GM10266 (cell line): ENCODE data around the gene TRPV5.

Experiments
- DNase-seq: peaks from one replicate; pipeline ENCODE4 v3.0.0; 2012; ENCODE audit errors: extremely low spot score
- TF ChIP-seq, protein P1 (sequence below): IDR thresholded peaks from 2 replicates; pipeline ENCODE4 v1.5.1; 2012; ENCODE audit warnings: mild to moderate bottlenecking, low read depth; ENCODE audit not compliant: control insufficient read depth, insufficient read depth; ENCODE audit errors: missing control alignments

TRPV5 gene

DNA sequence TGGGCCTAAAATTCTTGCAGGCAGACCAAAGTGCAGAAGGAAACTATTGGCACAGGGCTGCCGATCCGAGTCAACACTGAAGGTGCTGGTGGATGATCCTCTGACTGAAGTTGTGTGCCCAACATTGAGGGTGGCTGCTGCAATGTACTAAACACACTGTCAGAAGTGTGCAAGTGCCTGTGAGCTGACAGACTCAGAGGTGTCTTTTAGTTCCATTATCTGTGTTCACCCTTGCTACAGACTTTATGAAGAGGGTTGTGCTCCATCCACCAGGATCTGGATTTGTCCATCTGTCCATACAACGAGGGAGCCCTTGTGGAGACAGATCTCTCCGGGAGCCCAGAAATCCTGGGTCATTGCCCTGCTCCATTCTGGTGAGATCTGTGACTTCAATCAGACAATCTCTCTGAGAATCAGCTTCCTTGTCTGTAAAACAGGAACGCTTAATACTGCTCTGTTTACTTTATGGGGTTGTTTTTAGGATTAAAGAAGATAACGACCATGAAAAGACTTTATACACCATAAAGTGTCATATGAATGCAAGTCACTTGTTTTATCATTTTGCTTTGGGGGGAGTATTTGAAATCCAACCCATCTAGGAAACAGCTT is 38.5 kb downstream of the TRPV5 start:
- TF ChIP-seq, protein P1, sequence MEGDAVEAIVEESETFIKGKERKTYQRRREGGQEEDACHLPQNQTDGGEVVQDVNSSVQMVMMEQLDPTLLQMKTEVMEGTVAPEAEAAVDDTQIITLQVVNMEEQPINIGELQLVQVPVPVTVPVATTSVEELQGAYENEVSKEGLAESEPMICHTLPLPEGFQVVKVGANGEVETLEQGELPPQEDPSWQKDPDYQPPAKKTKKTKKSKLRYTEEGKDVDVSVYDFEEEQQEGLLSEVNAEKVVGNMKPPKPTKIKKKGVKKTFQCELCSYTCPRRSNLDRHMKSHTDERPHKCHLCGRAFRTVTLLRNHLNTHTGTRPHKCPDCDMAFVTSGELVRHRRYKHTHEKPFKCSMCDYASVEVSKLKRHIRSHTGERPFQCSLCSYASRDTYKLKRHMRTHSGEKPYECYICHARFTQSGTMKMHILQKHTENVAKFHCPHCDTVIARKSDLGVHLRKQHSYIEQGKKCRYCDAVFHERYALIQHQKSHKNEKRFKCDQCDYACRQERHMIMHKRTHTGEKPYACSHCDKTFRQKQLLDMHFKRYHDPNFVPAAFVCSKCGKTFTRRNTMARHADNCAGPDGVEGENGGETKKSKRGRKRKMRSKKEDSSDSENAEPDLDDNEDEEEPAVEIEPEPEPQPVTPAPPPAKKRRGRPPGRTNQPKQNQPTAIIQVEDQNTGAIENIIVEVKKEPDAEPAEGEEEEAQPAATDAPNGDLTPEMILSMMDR, result no peak
- DNase-seq, result no peak

DNA sequence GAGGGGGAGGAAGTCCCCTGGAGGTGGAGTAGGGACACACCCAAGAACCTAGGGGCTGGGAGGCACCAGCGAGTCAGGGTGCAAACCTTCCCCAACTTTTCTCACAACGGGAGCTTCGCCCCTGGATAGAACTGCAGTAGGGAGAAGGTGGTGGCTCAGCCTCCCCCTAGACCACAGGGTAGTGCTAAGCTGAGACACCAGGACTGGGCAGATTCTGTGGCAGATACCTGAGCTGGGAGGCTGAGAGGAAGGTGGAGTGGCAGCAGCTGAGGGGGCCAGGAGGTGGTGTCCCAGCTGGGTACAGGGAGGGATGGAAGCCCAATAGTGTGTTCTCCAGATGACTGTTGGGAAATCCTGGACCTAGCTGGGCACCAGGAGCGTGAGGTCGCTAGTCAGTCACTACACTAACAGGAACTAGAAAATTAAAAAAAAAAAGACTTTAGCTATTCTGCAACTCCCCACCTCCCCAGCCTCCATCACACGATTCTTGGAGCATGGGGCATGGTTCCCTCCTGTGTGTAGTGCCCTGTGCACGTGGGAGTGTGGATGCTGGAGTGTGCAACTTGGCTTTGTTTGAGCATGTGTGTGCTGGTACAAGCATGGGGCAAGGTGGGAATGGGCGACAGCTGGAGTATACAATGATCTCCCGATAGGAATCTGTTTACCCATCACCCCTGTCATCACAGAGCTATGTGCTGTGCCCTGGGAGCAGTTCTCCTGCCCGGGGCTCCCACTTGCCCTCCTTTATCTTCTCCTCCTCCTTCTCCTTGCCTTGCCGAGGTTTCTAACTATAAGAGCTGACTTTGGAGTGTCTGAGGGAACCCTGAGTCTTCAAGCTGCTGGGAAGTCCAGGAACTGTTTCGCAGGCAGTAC is 39.2 kb downstream of the TRPV5 start:
- TF ChIP-seq, protein P1, result no peak
- no peak for DNase-seq

DNA sequence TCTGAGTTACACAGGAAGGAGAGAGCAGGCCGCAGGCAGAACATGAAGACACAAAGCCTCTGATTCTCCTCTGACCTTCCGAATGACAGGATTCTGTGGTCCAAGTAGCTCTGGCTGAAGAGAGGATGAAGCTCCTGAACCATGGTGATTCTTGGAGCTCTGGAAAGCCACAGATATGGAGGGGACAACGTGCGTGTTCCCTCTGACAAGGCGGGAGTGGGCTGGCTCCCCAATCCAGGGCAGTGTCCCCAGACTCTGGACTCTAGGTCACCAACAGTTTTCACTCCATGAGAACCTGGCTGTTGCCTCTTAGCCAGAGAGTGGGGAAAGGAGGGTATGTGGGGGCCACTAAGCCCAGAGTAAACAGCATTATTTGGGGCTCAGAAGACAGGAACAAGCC is 40.6 kb downstream of the TRPV5 start:
- TF ChIP-seq, protein P1, result no peak

DNA sequence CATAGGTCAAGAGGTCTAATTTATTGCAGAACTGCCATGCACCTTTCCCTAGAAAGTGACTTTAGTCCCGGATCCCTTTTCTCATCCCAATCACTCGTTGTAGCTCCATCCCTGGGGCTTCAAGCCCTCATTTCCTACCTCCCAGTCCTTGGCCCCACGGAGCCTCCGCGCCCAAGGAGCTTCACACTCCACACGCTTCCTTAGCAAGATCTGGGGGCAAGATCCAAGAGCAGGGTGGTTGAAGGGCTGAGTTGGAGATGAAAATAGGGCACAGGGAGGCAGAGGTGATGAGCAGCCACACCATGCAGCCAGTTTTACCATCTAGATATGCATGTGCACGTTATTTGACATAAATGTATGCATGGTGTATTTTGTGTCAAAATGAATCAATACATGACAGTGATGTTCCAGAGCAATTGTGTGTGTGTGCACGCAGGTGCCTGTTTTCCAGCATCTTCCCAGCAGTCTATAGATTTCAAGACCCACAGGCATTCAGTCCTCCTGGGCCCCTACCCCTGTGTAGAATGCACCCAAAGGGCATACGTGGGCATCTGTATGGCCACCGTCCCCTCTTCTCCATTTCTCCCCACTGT is 42.0 kb downstream of the TRPV5 start:
- TF ChIP-seq, protein P1, result no peak
- DNase-seq, result no peak

More for the DNA sequence above, 40.6 kb downstream of the TRPV5 start:
- DNase-seq, result no peak

DNA sequence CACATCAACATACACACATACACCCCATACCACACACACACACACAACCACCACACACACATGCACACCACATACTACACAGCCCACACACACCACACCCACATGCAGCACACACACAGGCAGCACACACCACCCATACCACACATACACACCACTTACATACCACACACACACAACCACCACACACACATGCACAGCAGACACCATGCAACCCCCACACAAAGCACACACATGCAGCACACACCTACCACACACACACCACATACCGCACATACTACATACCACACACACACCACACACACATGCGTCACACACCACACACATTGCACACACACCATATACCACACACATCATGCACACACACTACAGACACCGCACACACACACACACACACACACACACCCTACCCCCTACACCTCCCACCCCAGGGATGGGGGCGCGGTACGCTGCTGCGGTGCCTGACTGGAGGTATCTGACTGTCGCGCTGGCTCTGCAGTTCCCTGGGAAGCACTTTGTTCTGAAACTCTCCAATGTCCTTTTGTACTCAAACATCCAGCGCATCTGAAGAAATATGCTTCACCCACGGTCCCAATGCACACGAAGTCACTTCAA is 42.6 kb downstream of the TRPV5 start:
- TF ChIP-seq, protein P1, result no peak
- no peak for DNase-seq

DNA sequence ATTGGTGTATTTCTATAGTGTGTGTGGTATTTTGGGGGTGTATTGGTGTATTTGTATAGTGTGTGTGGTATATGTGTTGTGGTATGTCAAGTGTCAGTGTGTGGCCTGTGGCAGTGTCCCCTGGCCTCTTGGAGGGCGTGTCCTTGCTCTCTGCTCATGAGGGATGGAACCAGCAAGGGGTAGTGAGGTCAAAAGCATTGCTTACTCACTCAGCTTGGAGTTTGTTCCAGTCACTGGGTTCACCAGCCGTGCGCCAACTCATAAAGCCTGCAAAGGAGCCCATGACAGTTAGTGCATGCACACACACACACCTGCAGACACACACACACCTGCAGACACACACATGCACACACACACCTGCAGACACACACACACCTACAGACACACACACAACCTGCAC is 43.7 kb downstream of the TRPV5 start:
- TF ChIP-seq, protein P1, result no peak

More for the DNA sequence above, 43.7 kb downstream of the TRPV5 start:
- no peak for DNase-seq
